HUES48 (cell line): ENCODE measurements around the gene G3BP2.

ENCODE experiments used
- H3K27ac ChIP-seq: one replicate; pipeline ENCODE4 v1.7.0; 2013; ENCODE audit warnings: low read depth, low read length, inconsistent platforms
- H3K27me3 ChIP-seq: 2 replicates; pipeline ENCODE4 v1.6.1; 2013; ENCODE audit warnings: mild to moderate bottlenecking, low read length; ENCODE audit not compliant: control insufficient read depth, insufficient read depth
- H3K36me3 ChIP-seq: 2 replicates; pipeline ENCODE4 v1.6.1; 2013; ENCODE audit warnings: low read length; ENCODE audit not compliant: control insufficient read depth, insufficient read depth
- H3K4me1 ChIP-seq: 2 replicates; pipeline ENCODE4 v1.6.1; 2013; ENCODE audit warnings: mild to moderate bottlenecking, low read length; ENCODE audit not compliant: control insufficient read depth, insufficient read depth
- H3K4me3 ChIP-seq: 2 replicates; pipeline ENCODE4 v1.5.1; 2013; ENCODE audit warnings: mild to moderate bottlenecking, low read depth, low read length
- H3K9ac ChIP-seq: 2 replicates; pipeline ENCODE4 v1.6.1; 2013; ENCODE audit warnings: mild to moderate bottlenecking, low read depth, low read length, moderate library complexity
- H3K9me3 ChIP-seq: 2 replicates; pipeline ENCODE4 v1.6.1; 2013; ENCODE audit warnings: low read length; ENCODE audit not compliant: control insufficient read depth, insufficient read depth

G3BP2 gene

DNA sequence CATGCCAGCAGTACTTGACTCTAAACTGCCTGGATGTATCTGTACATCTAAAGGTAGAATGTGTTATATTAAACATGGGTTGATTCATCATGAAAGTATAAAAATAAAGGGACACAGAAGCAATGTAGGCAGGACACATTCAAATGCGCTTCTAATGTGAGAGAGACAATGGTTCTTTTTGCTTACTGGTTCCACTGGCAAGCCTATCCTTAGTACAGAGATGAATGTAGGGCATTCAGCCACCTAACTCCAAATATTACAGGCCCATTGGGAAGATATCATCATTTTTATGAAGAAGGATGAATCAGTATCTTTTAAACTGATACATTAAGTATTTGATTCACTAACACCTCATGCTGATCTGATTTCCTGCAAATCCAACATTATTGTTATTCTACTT, 60.9 kb downstream of the G3BP2 start:
- H3K27ac ChIP-seq, result no peak overlapping the region
- H3K9me3 ChIP-seq, result no peaks in the 10 kb centered on the region
- H3K4me1 ChIP-seq, result no peaks in the 10 kb centered on the region
- H3K9ac ChIP-seq, result no peak overlapping the region
- no peaks in the 10 kb centered on the region for H3K36me3 ChIP-seq
- no peak overlapping the region for H3K4me3 ChIP-seq
- H3K27me3 ChIP-seq, result no peaks in the 10 kb centered on the region

DNA sequence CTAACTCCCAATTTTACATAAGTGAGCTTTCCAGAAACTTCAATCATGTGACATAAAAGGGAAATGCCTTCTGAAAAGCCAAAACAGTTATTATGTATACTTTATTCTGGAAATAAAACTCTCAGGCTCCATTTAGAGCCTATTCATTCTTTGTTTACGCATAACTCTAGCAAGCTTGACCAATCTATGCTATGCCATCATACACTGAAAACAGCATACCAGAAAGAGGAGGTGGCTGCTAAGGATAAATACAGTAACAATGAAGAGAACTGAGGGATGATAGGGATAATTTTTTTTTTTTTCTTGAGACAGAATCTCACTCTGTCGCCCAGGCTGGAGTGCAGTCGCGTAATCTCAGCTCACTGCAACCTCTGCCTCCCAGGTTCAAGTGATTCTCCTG, 67.3 kb downstream of the G3BP2 start:
- Histone ChIP-seq H3K4me1 (no peaks in the 10 kb centered on the region), H3K9me3 (no peaks in the 10 kb centered on the region), H3K36me3 (no peaks in the 10 kb centered on the region), H3K4me3 (no peak overlapping the region), H3K9ac (no peak overlapping the region), H3K27me3 (no peaks in the 10 kb centered on the region), H3K27ac (no peak overlapping the region)

DNA sequence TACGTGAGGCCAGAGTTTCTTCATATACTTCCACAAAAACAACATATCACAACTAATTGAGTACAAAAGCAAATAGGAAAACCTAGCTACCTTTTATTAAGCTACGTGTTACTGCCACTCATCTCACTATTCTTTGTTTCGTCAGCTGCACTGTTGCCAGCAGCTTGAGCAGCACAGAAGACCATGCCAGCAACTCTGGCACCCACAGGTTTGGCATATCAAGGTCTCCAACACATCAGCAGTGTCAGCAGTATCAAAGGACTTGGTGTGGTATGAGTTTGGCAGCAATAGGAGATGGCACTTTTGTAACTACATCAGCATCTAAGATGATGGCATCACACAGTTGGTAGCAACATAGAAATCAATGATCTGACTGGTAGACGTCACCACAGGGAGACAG, 73.6 kb downstream of the G3BP2 start:
- Histone ChIP-seq H3K4me3 (no peak overlapping the region), H3K9ac (no peak overlapping the region), H3K27me3 (no peaks in the 10 kb centered on the region), H3K27ac (no peak overlapping the region), H3K36me3 (no peaks in the 10 kb centered on the region), H3K4me1 (peaks cover 8% of the 10 kb centered on the region; the same call in 1 of the 2 replicates), H3K9me3 (no peaks in the 10 kb centered on the region)

GRCh38 chr4:75598390-75598789, 74.8 kb downstream of the G3BP2 start:
- Histone ChIP-seq H3K36me3 (no peaks in the 10 kb centered on the region), H3K27me3 (no peaks in the 10 kb centered on the region), H3K9ac (no peak overlapping the region), H3K4me1 (peaks cover 8% of the 10 kb centered on the region; the same call in 1 of the 2 replicates), H3K4me3 (no peak overlapping the region), H3K27ac (no peak overlapping the region), H3K9me3 (no peaks in the 10 kb centered on the region)

DNA sequence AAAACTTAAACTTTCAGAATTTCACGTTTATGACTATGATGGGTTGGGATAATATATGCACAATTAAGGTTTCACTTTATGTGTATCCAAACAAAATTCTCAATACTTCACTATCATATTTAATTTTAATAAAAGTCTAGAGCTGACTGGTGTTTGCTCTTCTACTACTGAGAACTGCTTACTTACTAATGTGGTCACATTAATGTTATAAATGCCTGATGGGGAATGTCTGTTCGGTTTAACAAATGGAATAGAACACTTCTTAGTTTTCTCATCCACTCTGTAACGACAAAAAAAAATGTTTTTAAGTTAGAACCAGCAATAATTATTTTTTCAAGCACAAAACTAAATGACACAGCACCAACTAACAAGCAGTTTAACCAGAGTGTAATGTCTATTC, 77.2 kb downstream of the G3BP2 start:
- Histone ChIP-seq H3K36me3 (no peaks in the 10 kb centered on the region), H3K9ac (no peak overlapping the region), H3K27me3 (no peaks in the 10 kb centered on the region), H3K4me3 (no peak overlapping the region), H3K9me3 (no peaks in the 10 kb centered on the region), H3K27ac (no peak overlapping the region), H3K4me1 (peaks cover 8% of the 10 kb centered on the region; the same call in 1 of the 2 replicates)

DNA sequence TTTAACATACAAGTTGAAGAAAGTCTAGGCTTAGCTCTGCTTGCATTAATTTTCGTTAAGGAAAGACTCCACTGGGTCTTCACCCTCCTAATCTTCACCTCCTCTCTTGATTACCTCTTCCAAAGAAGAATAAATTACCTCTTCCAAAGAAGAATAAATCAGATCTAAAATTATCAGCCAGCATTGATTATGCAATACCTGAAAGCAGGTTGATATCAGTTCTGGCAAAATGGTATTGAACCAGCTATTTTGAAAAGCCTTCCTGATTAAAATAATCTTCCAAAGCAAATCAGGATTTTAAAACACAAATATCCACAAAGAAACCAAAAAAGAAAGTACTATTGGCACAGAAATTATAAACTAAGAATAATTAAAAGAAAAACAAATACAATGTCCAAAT, 79.8 kb downstream of the G3BP2 start:
- Histone ChIP-seq H3K9ac (no peak overlapping the region), H3K27ac (no peak overlapping the region), H3K9me3 (no peaks in the 10 kb centered on the region), H3K27me3 (no peaks in the 10 kb centered on the region), H3K4me3 (no peak overlapping the region), H3K4me1 (peaks cover 3% of the 10 kb centered on the region; the same call in 1 of the 2 replicates), H3K36me3 (no peaks in the 10 kb centered on the region)
